Measurements from ENCODE around the gene DDX47. TPM values are rescaled to one million over a fixed set of nuclear protein-coding genes. Genes with fewer than 3 reads are reported as not detected.

The DDX47 gene
- total and polyA plus RNA-seq, 2 of the 13 experiments (the other 11 are each of a cell fraction or from before 2014, with no cell fraction given) = 48.5 to 78.7 TPM

- in situ Hi-C loops (cut with HindIII; ENCODE audit: extremely low pct_ligation_motif_present, low pct_unique_long_range_greater_than_20kb) = loop anchor here (25.0 kb wide), 1 partner anchor 436 kb away; no protein-coding TSS in a partner anchor
Observed at GRCh38 chr12:12776261-12776660, 36.9 kb upstream of the DDX47 start.

GRCh38 chr12:12777092-12777491, 36.1 kb upstream of the DDX47 start:
- DNase-seq (ENCODE audit: low spot score) (no peak), FAIRE-seq (no peak), ATAC-seq (no peak)
- H3K4me3 ChIP-seq (replicated peaks in 1 of 3; ENCODE audit: insufficient read depth in 1 of 3, low read depth in 2 of 3, low read length in 3 of 3) = no peak overlapping the region
- no peaks in the 10 kb centered on the region for H3K36me3 ChIP-seq (replicated peaks in 1 of 2; ENCODE audit: control insufficient read depth in 1 of 2, insufficient read depth in 2 of 2, low read length in 2 of 2)
- CTCF ChIA-PET (ENCODE audit: low intra/inter-chr PET ratio, low total read pairs) = no interaction called here
- no peaks in the 10 kb centered on the region for H3K9me3 ChIP-seq (ENCODE audit: low read length)
- H4K20me1 ChIP-seq (ENCODE audit: insufficient read depth, low read length) = no peaks in the 10 kb centered on the region
- no TSS peak for BruUV-seq (replicated peaks)
- no peak overlapping the region for H3K4me2 ChIP-seq (ENCODE audit: low read depth, low read length)
- POLR2A ChIA-PET = no interaction called here
- peaks cover 15% of the 10 kb centered on the region for H3K4me1 ChIP-seq (ENCODE audit: insufficient read depth, low read length)
- no peak overlapping the region for H3K27ac ChIP-seq (ENCODE audit: extremely low read length, insufficient read depth, low read length)
- H2AFZ ChIP-seq (ENCODE audit: low read length) = no peak overlapping the region
- peaks cover 0 to 6% of the 10 kb centered on the region in 2 experiments; a peak in 2 of 5 replicates for H3K27me3 ChIP-seq (ENCODE audit: control insufficient read depth in 1 of 2, insufficient read depth in 2 of 2, low read length in 2 of 2)
- WGBS (ENCODE audit: low lambda C conversion rate) = 28% methylated on average over 3 of the region's 3 CpGs
- no peaks in the 10 kb centered on the region for H3K79me2 ChIP-seq (ENCODE audit: insufficient read depth, low read length)
- in situ Hi-C loops (cut with HindIII; ENCODE audit: extremely low pct_ligation_motif_present, low pct_unique_long_range_greater_than_20kb) (loop anchor here (25.0 kb wide), 1 partner anchor 435 kb away; no protein-coding TSS in a partner anchor), intact Hi-C loops (cut with micrococcal nuclease; ENCODE audit: unreplicated experiment) (no loop called here)
- no peak overlapping the region for H3K9ac ChIP-seq (ENCODE audit: insufficient read depth, low read depth, low read length)
- no peak for TF ChIP-seq ZC3H4 (CRISPR knock-in tag; IDR thresholded peaks at IDR 0.05; ENCODE audit: borderline replicate concordance)
- no peak for TF ChIP-seq DNMT3B (CRISPR knock-in tag; conservative IDR thresholded peaks at IDR 0.05)
- TF ChIP-seq ZSCAN21 (CRISPR knock-in tag; IDR thresholded peaks at IDR 0.05; ENCODE audit: borderline replicate concordance) = no peak
- TF ChIP-seq KMT2A (CRISPR knock-in tag; IDR thresholded peaks at IDR 0.05) = no peak
- TF ChIP-seq GMEB1 (CRISPR knock-in tag; IDR thresholded peaks at IDR 0.05; ENCODE audit: borderline replicate concordance) = no peak
- TF ChIP-seq ZNF451 (CRISPR knock-in tag; IDR thresholded peaks at IDR 0.05) = no peak
- TF ChIP-seq ZNF564 (CRISPR knock-in tag; IDR thresholded peaks at IDR 0.05) = no peak
- no peak for TF ChIP-seq ZNF430 (CRISPR knock-in tag; IDR thresholded peaks at IDR 0.05)
- TF ChIP-seq ZNF18 (CRISPR knock-in tag; IDR thresholded peaks at IDR 0.05; ENCODE audit: insufficient replicate concordance) = no peak

More at GRCh38 chr12:12776261-12776660, 36.9 kb upstream of the DDX47 start:
- Histone ChIP-seq H3K9me3 (ENCODE audit: low read length) (no peaks in the 10 kb centered on the region), H3K36me3 (replicated peaks in 1 of 2; ENCODE audit: control insufficient read depth in 1 of 2, insufficient read depth in 2 of 2, low read length in 2 of 2) (no peaks in the 10 kb centered on the region), H3K4me2 (ENCODE audit: low read depth, low read length) (no peak overlapping the region), H2AFZ (ENCODE audit: low read length) (no peak overlapping the region), H3K79me2 (ENCODE audit: insufficient read depth, low read length) (no peaks in the 10 kb centered on the region), H3K9ac (ENCODE audit: insufficient read depth, low read depth, low read length) (no peak overlapping the region), H3K4me3 (replicated peaks in 1 of 3; ENCODE audit: insufficient read depth in 1 of 3, low read depth in 2 of 3, low read length in 3 of 3) (no peak overlapping the region), H3K27me3 (ENCODE audit: control insufficient read depth in 1 of 2, insufficient read depth in 2 of 2, low read length in 2 of 2) (peaks cover 0 to 8% of the 10 kb centered on the region in 2 experiments; a peak in 2 of 5 replicates), H3K4me1 (ENCODE audit: insufficient read depth, low read length) (peaks cover 15% of the 10 kb centered on the region), H3K27ac (ENCODE audit: extremely low read length, insufficient read depth, low read length) (no peak overlapping the region), H4K20me1 (ENCODE audit: insufficient read depth, low read length) (no peaks in the 10 kb centered on the region)
- POLR2A ChIA-PET = no interaction called here
- FAIRE-seq (no peak), DNase-seq (ENCODE audit: low spot score) (peak; percentile 13), ATAC-seq (no peak)
- intact Hi-C loops (cut with micrococcal nuclease; ENCODE audit: unreplicated experiment) = no loop called here
- 31% methylated on average over 5 of the region's 5 CpGs for WGBS (ENCODE audit: low lambda C conversion rate)
- no TSS peak for BruUV-seq (replicated peaks)
- CTCF ChIA-PET (ENCODE audit: low intra/inter-chr PET ratio, low total read pairs) = no interaction called here
- TF ChIP-seq CEBPB (IDR thresholded peaks at IDR 0.05; ENCODE audit: borderline replicate concordance, low read depth, low read length) (peak; percentile 48; the same call in 1 of the 2 replicates), CTCF (CRISPR knock-in tag; IDR thresholded peaks at IDR 0.05) (no peak)

All from HepG2 (cell line).